Loucy (cell line): ENCODE results near the gene CFAP410.

Experiments
- H2AFZ ChIP-seq: fragments of 200-600 bp; sonication (generic); 2 replicates; pipeline ENCODE4 v1.6.0; 2016; ENCODE audit warnings: antibody characterized with exemption, mild to moderate bottlenecking, low read length, moderate library complexity
- H3F3A ChIP-seq: fragments of 200-600 bp; 2 replicates; pipeline ENCODE4 v1.6.0; 2016; ENCODE audit warnings: antibody characterized with exemption, low read depth, mild to moderate bottlenecking
- H3K27me3 ChIP-seq: fragments of 200-600 bp; sonication (generic); 2 replicates; pipeline ENCODE4 v1.6.1; 2014; ENCODE audit warnings: low read length, mild to moderate bottlenecking; ENCODE audit not compliant: insufficient read depth, poor library complexity, severe bottlenecking
- H3K36me3 ChIP-seq: fragments of 200-600 bp; sonication (generic); 2 replicates; pipeline ENCODE4 v1.6.1; 2016; ENCODE audit warnings: low read length; ENCODE audit not compliant: insufficient read depth
- H3K4me1 ChIP-seq: fragments of 200-600 bp; sonication (generic); 2 replicates; pipeline ENCODE4 v1.5.1; 2014; ENCODE audit warnings: low read length, mild to moderate bottlenecking; ENCODE audit not compliant: insufficient read depth, poor library complexity, severe bottlenecking
- H3K4me2 ChIP-seq: fragments of 200-600 bp; sonication (generic); 2 replicates; pipeline ENCODE4 v1.6.0; 2014; ENCODE audit warnings: antibody characterized with exemption, low read length, low read depth, mild to moderate bottlenecking; ENCODE audit not compliant: poor library complexity, severe bottlenecking
- H3K4me3 ChIP-seq: fragments of 200-600 bp; sonication (generic); 2 replicates; pipeline ENCODE4 v1.5.1; 2014; ENCODE audit warnings: low read length, mild to moderate bottlenecking, mixed read lengths; ENCODE audit not compliant: poor library complexity, severe bottlenecking
- H3K79me2 ChIP-seq: fragments of 200-600 bp; sonication (generic); 2 replicates; pipeline ENCODE4 v1.6.1; 2014; ENCODE audit warnings: low read length; ENCODE audit not compliant: insufficient read depth
- H3K9ac ChIP-seq: fragments of 200-600 bp; sonication (generic); 2 replicates; pipeline ENCODE4 v1.6.0; 2014; ENCODE audit warnings: mild to moderate bottlenecking, low read depth, low read length, moderate library complexity; ENCODE audit not compliant: poor library complexity, severe bottlenecking
- H3K9me2 ChIP-seq: fragments of 200-600 bp; sonication (generic); replicated peaks from 2 replicates; pipeline ENCODE4 v1.6.1; 2016; ENCODE audit warnings: low read depth, low read length, mixed read lengths
- H3K9me3 ChIP-seq: fragments of 200-600 bp; sonication (generic); 2 replicates; pipeline ENCODE4 v1.6.1; 2014; ENCODE audit warnings: mild to moderate bottlenecking, antibody characterized with exemption, low read length, low read depth; ENCODE audit not compliant: insufficient read depth
- H4K20me1 ChIP-seq: fragments of 200-600 bp; sonication (generic); 2 replicates; pipeline ENCODE4 v1.6.0; 2014; ENCODE audit warnings: antibody characterized with exemption, low read length, mild to moderate bottlenecking; ENCODE audit not compliant: insufficient read depth, poor library complexity, severe bottlenecking
- EZH2phosphoT487 ChIP-seq: fragments of 200-600 bp; IDR thresholded peaks from 2 replicates; pipeline ENCODE4 v1.6.1; 2018; ENCODE audit warnings: antibody characterized with exemption, mild to moderate bottlenecking, moderate library complexity, borderline replicate concordance
- TF ChIP-seq, protein P1 (sequence below): fragments of 200-600 bp; sonication (generic); conservative IDR thresholded peaks from 2 replicates; pipeline ENCODE4 v1.5.1; 2014; ENCODE audit warnings: mild to moderate bottlenecking, antibody characterized with exemption, low read length

Gene CFAP410

DNA sequence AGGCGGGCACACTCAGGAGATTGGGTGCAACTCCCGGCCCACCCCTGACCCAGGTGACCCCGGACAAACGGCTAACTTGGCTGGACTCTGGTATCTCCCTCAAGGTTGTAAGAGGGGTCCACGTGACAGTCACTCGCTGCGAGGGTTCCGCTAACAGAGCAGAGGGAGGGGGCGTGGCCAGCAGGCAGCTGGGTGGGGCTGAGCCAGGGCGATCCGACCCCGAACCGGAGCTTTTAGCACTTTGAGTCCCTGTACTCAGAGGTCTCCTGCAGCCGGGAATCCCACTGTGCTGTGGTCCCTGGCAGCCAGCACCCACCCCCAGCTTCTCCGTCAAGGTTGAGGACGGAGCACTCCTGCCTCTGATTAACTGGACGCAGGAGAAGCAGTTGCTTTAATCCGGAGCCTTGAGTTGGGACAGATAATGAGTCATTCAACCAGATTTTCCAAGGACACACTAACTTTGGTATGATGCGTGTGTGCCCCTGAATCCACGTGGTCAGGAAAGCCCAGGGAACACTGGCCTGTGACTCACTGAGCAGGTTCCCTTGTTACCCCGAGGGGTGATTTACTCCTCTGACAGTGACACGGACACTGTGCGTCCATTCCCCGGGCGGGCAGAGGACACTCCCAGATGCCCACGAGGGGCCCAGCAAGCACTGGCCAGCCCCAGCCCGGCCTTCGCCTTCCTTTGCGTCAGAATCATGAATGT lies 31.0 kb upstream of the CFAP410 start:
- Histone ChIP-seq H3K4me2 (no peak overlapping the region), H3K9ac (no peak overlapping the region), H3K36me3 (no peaks in the 10 kb centered on the region), H3K9me2 (no peaks in the 10 kb centered on the region), H3K79me2 (no peaks in the 10 kb centered on the region), H3K27me3 (no peaks in the 10 kb centered on the region), H3K9me3 (peaks cover 4% of the 10 kb centered on the region; the same call in 1 of the 2 replicates), H4K20me1 (no peaks in the 10 kb centered on the region), H3F3A (no peaks in the 10 kb centered on the region), H3K4me3 (no peak overlapping the region), H2AFZ (no peak overlapping the region), H3K4me1 (no peaks in the 10 kb centered on the region)
- TF ChIP-seq EZH2phosphoT487: no peak
- TF ChIP-seq, protein P1, sequence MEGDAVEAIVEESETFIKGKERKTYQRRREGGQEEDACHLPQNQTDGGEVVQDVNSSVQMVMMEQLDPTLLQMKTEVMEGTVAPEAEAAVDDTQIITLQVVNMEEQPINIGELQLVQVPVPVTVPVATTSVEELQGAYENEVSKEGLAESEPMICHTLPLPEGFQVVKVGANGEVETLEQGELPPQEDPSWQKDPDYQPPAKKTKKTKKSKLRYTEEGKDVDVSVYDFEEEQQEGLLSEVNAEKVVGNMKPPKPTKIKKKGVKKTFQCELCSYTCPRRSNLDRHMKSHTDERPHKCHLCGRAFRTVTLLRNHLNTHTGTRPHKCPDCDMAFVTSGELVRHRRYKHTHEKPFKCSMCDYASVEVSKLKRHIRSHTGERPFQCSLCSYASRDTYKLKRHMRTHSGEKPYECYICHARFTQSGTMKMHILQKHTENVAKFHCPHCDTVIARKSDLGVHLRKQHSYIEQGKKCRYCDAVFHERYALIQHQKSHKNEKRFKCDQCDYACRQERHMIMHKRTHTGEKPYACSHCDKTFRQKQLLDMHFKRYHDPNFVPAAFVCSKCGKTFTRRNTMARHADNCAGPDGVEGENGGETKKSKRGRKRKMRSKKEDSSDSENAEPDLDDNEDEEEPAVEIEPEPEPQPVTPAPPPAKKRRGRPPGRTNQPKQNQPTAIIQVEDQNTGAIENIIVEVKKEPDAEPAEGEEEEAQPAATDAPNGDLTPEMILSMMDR: no peak

DNA sequence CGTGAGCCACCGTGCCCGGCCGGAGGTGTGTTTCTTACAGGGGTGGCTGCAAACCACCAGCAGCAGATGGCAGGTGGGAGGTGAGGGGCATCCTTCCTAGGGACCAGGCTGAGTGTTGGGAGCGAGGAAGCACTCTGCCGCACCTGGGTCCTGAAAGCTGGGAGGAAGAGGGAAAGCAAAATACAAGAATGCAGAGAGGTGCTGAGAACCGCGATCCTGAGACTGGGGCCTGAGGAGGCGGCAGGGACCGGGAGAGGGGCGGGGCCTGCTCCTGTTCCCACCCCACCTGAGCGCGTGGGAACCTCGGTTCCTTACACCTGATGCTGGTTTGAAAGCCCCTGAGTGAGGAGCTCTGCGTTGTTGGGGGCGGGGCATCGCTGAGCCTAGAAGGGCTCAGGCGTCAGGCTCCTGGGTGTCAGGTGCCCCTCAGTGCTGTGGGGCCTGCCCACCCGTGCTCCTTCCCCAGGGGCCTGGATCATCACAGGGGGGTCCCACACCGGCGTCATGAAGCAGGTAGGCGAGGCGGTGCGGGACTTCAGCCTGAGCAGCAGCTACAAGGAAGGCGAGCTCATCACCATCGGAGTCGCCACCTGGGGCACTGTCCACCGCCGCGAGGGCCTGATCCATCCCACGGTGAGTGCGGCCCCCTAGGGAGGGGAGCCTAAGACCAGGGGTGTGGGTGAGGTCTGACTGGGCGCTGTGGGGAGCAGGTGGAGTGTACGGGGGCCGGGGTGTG lies 29.7 kb upstream of the CFAP410 start:
- Histone ChIP-seq H3K9me3 (peaks cover 4% of the 10 kb centered on the region; the same call in 1 of the 2 replicates), H3F3A (no peaks in the 10 kb centered on the region), H4K20me1 (no peaks in the 10 kb centered on the region), H3K4me1 (no peaks in the 10 kb centered on the region), H3K79me2 (no peaks in the 10 kb centered on the region), H3K4me2 (no peak overlapping the region), H3K36me3 (no peaks in the 10 kb centered on the region), H3K9ac (no peak overlapping the region), H3K9me2 (no peaks in the 10 kb centered on the region), H3K4me3 (no peak overlapping the region), H2AFZ (no peak overlapping the region), H3K27me3 (no peaks in the 10 kb centered on the region)
- TF ChIP-seq, protein P1: no peak
- TF ChIP-seq EZH2phosphoT487: no peak

DNA sequence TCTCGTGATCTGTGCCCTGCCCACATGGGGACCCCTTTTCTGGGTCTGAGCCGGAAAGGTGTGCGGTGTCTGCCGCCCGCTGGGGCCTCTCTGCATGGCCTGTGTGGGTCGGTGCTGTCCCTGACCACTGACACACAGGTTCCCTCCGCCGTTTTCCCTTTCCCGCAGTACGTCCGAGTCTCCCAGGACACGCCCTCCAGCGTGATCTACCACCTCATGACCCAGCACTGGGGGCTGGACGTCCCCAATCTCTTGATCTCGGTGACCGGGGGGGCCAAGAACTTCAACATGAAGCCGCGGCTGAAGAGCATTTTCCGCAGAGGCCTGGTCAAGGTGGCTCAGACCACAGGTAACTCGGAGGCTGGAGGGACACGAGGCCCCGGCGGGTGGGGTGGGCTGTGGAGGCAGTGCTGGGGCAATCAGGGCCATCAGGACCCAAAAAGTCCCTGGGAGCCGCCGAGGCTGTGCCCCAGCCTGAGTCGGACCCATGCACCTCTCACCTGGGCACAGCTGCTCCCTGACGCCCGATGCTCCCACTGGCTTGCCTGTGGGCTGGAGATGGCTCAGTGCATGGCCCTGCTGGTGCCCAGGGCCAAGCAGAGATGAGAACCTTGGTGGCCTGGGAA lies 27.5 kb upstream of the CFAP410 start:
- no peaks in the 10 kb centered on the region for H3K36me3 ChIP-seq
- no peaks in the 10 kb centered on the region for H3F3A ChIP-seq
- H3K9me3 ChIP-seq: peaks cover 10% of the 10 kb centered on the region; the same call in 1 of the 2 replicates
- no peak overlapping the region for H3K4me3 ChIP-seq
- no peak overlapping the region for H2AFZ ChIP-seq
- no peaks in the 10 kb centered on the region for H3K27me3 ChIP-seq
- H3K4me1 ChIP-seq: no peaks in the 10 kb centered on the region
- H4K20me1 ChIP-seq: no peaks in the 10 kb centered on the region
- H3K9ac ChIP-seq: no peak overlapping the region
- no peak overlapping the region for H3K4me2 ChIP-seq
- no peaks in the 10 kb centered on the region for H3K79me2 ChIP-seq
- TF ChIP-seq EZH2phosphoT487: no peak
- TF ChIP-seq, protein P1: no peak
- no peaks in the 10 kb centered on the region for H3K9me2 ChIP-seq
